Activated CD8-positive, alpha-beta T cell treated with anti-CD3 and anti-CD28 coated beads for 36 hours (primary cell): ENCODE data around the gene RAET1E. TPM values are rescaled to one million over a fixed set of nuclear protein-coding genes. Genes with fewer than 3 reads are reported as not detected.
"Not testable (repeated sequence)": the region's sequence is repeated elsewhere in the genome, so short reads cannot be mapped to it uniquely, and the experiment has no call there.

Source experiments
- ATAC-seq: fragments of 200-7000 bp; cut with Tn5 transposase; one replicate; pipeline ENCODE4 v1.10.0; 2021; ENCODE audit warnings: mild to moderate bottlenecking, moderate library complexity
- CTCF ChIA-PET: fragments of 350-600 bp; sonication (Branson Sonifier 250); formaldehyde crosslinking; loops from one replicate; lab custom pipeline; 2021; ENCODE audit warnings: antibody characterized with exemption; lab: Charles Lee
- POLR2A ChIA-PET: fragments of 350-600 bp; sonication (Branson Sonifier 250); formaldehyde crosslinking; loops from one replicate; lab custom pipeline; 2021; ENCODE audit warnings: antibody characterized with exemption; lab: Charles Lee
- DNase-seq: peaks from one replicate; pipeline ENCODE4 v3.0.0-alpha.2; 2020
- H3K27ac Mint-ChIP-seq: one replicate; pipeline ENCODE4 v1.8.0; 2021; ENCODE audit warnings: mild to moderate bottlenecking, mixed read lengths
- H3K27me3 Mint-ChIP-seq: one replicate; pipeline ENCODE4 v1.8.0; 2021; ENCODE audit warnings: mixed read lengths
- H3K36me3 Mint-ChIP-seq: one replicate; pipeline ENCODE4 v1.8.0; 2021; ENCODE audit warnings: low read depth, mixed read lengths
- H3K4me1 Mint-ChIP-seq: one replicate; pipeline ENCODE4 v1.8.0; 2021; ENCODE audit warnings: low read depth, mixed read lengths
- H3K4me3 Mint-ChIP-seq: one replicate; pipeline ENCODE4 v1.8.0; 2021; ENCODE audit warnings: mild to moderate bottlenecking, moderate library complexity, mixed read lengths
- H3K9me3 Mint-ChIP-seq: one replicate; pipeline ENCODE4 v1.8.0; 2021; ENCODE audit warnings: mixed read lengths
- CTCF ChIP-seq: fragments of 200-600 bp; IDR thresholded peaks from one replicate; pipeline ENCODE4 v1.8.0; 2022; ENCODE audit warnings: antibody characterized with exemption, mild to moderate bottlenecking
- intact Hi-C: fragments of 100-400 bp; cut with micrococcal nuclease; formaldehyde crosslinking; loops from one replicate; pipeline ENCODE4 v1.10.0; 2022
- total RNA-seq, 2 experiments: library from RNA; stranded (reverse); gene quantifications; one replicate each; pipeline ENCODE4 v1.2.3, GENCODE V29; 2021

RAET1E gene
- total RNA-seq, 2 experiments from 2014 or later, result not detected

GRCh38 chr6:149924933-149925252, 27.0 kb upstream of the RAET1E start:
- peaks cover 83% of the 10 kb centered on the region for H3K27me3 Mint-ChIP-seq
- CTCF ChIA-PET, result interaction anchor here (0.7 to 2.3 kb wide), 8 partner anchors 59 to 149 kb away, joined by 3 to 9 read pairs (median 4); no protein-coding TSS in a partner anchor
- no peak for TF ChIP-seq CTCF
- intact Hi-C loops, result no loop called here
- H3K4me1 Mint-ChIP-seq, result peaks cover 19% of the 10 kb centered on the region
- H3K36me3 Mint-ChIP-seq, result no peaks in the 10 kb centered on the region
- no peaks in the 10 kb centered on the region for H3K9me3 Mint-ChIP-seq
- H3K27ac Mint-ChIP-seq, result no peak overlapping the region
- ATAC-seq (no peak), DNase-seq (no peak)
- POLR2A ChIA-PET, result no interaction called here
- no peak overlapping the region for H3K4me3 Mint-ChIP-seq

GRCh38 chr6:149924206-149924932, 26.5 kb upstream of the RAET1E start:
- DNase-seq, result no peak
- H3K9me3 Mint-ChIP-seq, result no peaks in the 10 kb centered on the region
- H3K36me3 Mint-ChIP-seq, result no peaks in the 10 kb centered on the region
- no peak overlapping the region for H3K27ac Mint-ChIP-seq
- ChIA-PET CTCF (interaction anchor here (0.9 to 2.3 kb wide), 9 partner anchors 11 to 149 kb away, joined by 3 to 9 read pairs (median 3); no protein-coding TSS in a partner anchor), POLR2A (no interaction called here)
- ATAC-seq, result no peak
- H3K4me3 Mint-ChIP-seq, result peak overlapping the region; percentile 11
- no peak for TF ChIP-seq CTCF
- peaks cover 79% of the 10 kb centered on the region for H3K27me3 Mint-ChIP-seq
- peaks cover 19% of the 10 kb centered on the region for H3K4me1 Mint-ChIP-seq
- intact Hi-C loops, result no loop called here

- ChIA-PET POLR2A (no interaction called here), CTCF (interaction anchor here (1.0 to 2.3 kb wide), 5 partner anchors 27 to 150 kb away, joined by 3 to 9 read pairs (median 3); no protein-coding TSS in a partner anchor)
- Mint-ChIP-seq H3K27ac (no peak overlapping the region), H3K27me3 (peaks cover 72% of the 10 kb centered on the region), H3K36me3 (no peaks in the 10 kb centered on the region), H3K4me3 (peak overlapping the region; percentile 71), H3K9me3 (no peaks in the 10 kb centered on the region), H3K4me1 (peaks cover 19% of the 10 kb centered on the region)
- intact Hi-C loops, result no loop called here
- DNase-seq, result no peak
- TF ChIP-seq CTCF, result no peak
- ATAC-seq, result no peak
Measured at GRCh38 chr6:149923327-149923986, 25.5 kb upstream of the RAET1E start.

- DNase-seq, result peak; percentile 89
- ChIA-PET POLR2A (no interaction called here), CTCF (interaction anchor here (1.3 to 2.3 kb wide), 2 partner anchors 82 to 94 kb away, joined by 3 to 7 read pairs; no protein-coding TSS in a partner anchor)
- ATAC-seq, result peak; percentile 94
- Mint-ChIP-seq H3K4me3 (peak within 1 kb of the TSS; percentile 71), H3K9me3 (no peaks in the 10 kb centered on the region), H3K27ac (no peak within 1 kb of the TSS), H3K4me1 (peaks cover 19% of the 10 kb centered on the region), H3K36me3 (no peaks in the 10 kb centered on the region), H3K27me3 (peaks cover 66% of the 10 kb centered on the region)
- intact Hi-C loops, result no loop called here
- no peak for TF ChIP-seq CTCF
Measured at GRCh38 chr6:149922642-149923326, 24.9 kb upstream of the RAET1E start, which contains the start of gene RAET1G. Gene RAET1G, minus strand, starts transcription at chr6:149923121. Its CDS starts 111 bp downstream, at chr6:149923010.

- POLR2A ChIA-PET, ATAC-seq, H3K36me3 Mint-ChIP-seq, H3K4me3 Mint-ChIP-seq, intact Hi-C loops, DNase-seq, CTCF ChIA-PET, H3K9me3 Mint-ChIP-seq, H3K27ac Mint-ChIP-seq: not testable (repeated sequence)
- H3K27me3 Mint-ChIP-seq, result peaks cover 60% of the 10 kb centered on the region
- peaks cover 19% of the 10 kb centered on the region for H3K4me1 Mint-ChIP-seq
Measured at GRCh38 chr6:149922091-149922490, 24.2 kb upstream of the RAET1E start.
